GM10248 (cell line): Measurements from ENCODE around the gene C1QC.

Experiments used
- CTCF ChIA-PET: fragments of 300-600 bp; sonication (Branson Sonifier 250); formaldehyde crosslinking; extraction: SDS; loops from one replicate; lab custom pipeline; 2021; ENCODE audit warnings: antibody characterized with exemption; lab: Yijun Ruan, JAX
- POLR2A ChIA-PET: fragments of 350-650 bp; sonication (Branson Sonifier 250); formaldehyde crosslinking; extraction: SDS; loops from one replicate; lab custom pipeline; 2020; ENCODE audit warnings: antibody characterized with exemption; lab: Yijun Ruan, JAX
- DNase-seq: peaks from one replicate; pipeline ENCODE4 v3.0.0; 2012; ENCODE audit errors: extremely low spot score
- TF ChIP-seq, protein P1 (sequence below): IDR thresholded peaks from 2 replicates; pipeline ENCODE4 v1.5.1; 2012; ENCODE audit warnings: mild to moderate bottlenecking, low read depth; ENCODE audit errors: extremely low read depth, missing control alignments, control extremely low read depth

The C1QC gene

DNA sequence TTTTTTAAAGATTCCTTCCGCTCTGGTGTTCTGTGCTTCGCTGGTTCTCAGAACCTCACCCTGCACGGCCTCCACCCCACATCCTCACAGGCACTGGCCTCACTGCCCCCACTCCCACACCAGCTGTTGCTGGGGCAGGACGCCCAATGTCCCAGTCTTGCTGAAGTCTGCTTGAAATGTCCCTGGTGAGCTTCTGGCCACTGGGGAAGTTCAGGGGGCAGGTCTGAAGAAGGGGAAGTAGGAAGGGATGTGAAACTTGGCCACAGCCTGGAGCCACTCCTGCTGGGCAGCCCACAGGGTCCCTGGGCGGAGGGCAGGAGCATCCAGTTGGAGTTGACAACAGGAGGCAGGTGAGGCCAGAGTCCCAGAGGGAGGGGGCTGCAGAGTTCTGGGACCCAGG, 7.1 kb upstream of the C1QC start, which contains the start of gene C1QA:
TSS of gene C1QA (plus strand) at position 276 of the 400 bp plus-strand sequence. CDS start 989 bp downstream, outside the sequence.
- CTCF ChIA-PET: interaction anchor here (1.1 to 1.6 kb wide), 2 partner anchors 17 to 531 kb away, joined by 3 read pairs; partner anchors contain the start of gene C1QB
- DNase-seq: no peak
- TF ChIP-seq, protein P1, sequence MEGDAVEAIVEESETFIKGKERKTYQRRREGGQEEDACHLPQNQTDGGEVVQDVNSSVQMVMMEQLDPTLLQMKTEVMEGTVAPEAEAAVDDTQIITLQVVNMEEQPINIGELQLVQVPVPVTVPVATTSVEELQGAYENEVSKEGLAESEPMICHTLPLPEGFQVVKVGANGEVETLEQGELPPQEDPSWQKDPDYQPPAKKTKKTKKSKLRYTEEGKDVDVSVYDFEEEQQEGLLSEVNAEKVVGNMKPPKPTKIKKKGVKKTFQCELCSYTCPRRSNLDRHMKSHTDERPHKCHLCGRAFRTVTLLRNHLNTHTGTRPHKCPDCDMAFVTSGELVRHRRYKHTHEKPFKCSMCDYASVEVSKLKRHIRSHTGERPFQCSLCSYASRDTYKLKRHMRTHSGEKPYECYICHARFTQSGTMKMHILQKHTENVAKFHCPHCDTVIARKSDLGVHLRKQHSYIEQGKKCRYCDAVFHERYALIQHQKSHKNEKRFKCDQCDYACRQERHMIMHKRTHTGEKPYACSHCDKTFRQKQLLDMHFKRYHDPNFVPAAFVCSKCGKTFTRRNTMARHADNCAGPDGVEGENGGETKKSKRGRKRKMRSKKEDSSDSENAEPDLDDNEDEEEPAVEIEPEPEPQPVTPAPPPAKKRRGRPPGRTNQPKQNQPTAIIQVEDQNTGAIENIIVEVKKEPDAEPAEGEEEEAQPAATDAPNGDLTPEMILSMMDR: no peak
- POLR2A ChIA-PET: no interaction called here

DNA sequence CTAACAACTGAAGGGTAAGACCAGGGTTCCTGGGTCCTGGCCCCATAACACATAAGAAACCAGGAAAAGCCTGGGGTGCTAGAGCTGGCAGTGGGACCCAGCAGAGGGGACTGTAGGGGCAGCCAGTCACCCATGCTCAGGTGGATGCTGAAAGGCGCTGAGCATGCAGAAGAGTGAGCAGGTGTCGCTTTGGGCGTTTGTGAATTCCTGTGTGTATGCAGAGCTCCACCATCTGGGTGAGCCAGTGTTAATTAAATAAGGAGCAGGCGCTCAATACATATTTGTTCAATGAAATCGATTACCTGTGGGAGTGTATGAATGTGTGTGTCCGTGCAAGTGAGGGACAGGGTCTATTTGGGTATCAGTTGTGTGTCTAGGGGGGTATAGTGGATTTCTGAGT, 6.5 kb upstream of the C1QC start:
- TF ChIP-seq, protein P1: no peak
- ChIA-PET POLR2A (no interaction called here), CTCF (interaction anchor here (1.1 to 1.6 kb wide), 2 partner anchors 16 to 531 kb away, joined by 3 read pairs; partner anchors contain the start of gene C1QB)
- DNase-seq: no peak

DNA sequence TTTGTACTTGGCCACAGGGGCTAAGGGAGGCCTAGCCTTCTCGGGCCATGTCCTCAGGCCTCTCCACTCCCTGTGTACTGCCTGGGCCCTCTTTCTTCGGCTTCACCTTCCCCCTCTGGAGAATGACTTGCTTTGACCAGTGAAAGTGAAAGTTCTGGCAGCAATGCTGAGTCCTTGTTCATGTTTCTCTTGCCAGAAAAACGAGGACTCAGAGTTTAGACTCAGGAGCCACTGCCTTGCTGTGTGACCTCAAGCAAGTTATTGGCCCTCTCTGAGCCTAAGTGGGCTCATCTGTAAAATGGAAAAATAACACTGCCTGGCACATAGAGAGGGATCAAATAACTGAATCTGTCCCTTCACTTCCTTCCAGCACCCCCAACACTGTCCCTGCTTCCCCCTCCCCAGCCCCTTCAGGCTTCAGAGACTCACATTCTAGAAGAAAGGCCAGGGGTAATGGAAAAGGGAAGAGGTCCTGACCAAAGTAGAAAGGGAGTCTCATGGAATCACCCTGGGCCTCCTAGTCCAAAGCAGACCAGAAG, 5.5 kb upstream of the C1QC start:
- no peak for DNase-seq
- POLR2A ChIA-PET: no interaction called here
- TF ChIP-seq, protein P1: no peak
- CTCF ChIA-PET: interaction anchor here (2.8 kb wide), 1 partner anchor 217 kb away, joined by 19 read pairs; no protein-coding TSS in a partner anchor

GRCh38 chr1:22638476-22639234, 4.8 kb upstream of the C1QC start:
- DNase-seq: no peak
- ChIA-PET POLR2A (no interaction called here), CTCF (interaction anchor here (2.8 kb wide), 1 partner anchor 218 kb away, joined by 19 read pairs; no protein-coding TSS in a partner anchor)
- TF ChIP-seq, protein P1: no peak

- POLR2A ChIA-PET: no interaction called here
- DNase-seq: no peak
- CTCF ChIA-PET: interaction anchor here (2.8 kb wide), 1 partner anchor 219 kb away, joined by 19 read pairs; no protein-coding TSS in a partner anchor
- TF ChIP-seq, protein P1: no peak
Observed at GRCh38 chr1:22639286-22639685, 4.1 kb upstream of the C1QC start.

DNA sequence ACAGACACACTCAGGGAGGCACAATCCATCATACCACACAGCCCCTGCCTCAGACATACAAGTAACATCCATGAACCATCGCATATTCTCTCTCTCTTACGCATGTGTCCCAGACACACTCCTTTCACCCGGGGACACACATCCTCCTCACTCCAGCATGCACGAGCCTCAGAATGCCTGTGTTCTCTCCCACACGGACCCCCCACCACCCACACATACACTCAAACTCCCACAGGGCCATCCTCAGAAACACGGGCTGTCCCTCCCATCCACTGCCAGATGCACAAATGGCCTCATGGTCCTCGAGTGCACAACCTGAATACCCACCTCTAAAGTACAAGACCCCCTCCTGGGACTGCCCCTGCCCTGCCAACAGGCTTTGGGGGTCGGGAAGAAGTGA, 2.2 kb upstream of the C1QC start:
- ChIA-PET CTCF (interaction anchor here (0.6 to 3.2 kb wide), 11 partner anchors 9 to 1644 kb away, joined by 3 to 25 read pairs (median 5); partner anchors contain the start of gene C1QB), POLR2A (no interaction called here)
- TF ChIP-seq, protein P1: no peak
- no peak for DNase-seq
